Fibroblast of the conjunctiva (primary cell): ENCODE data around the gene SGCG.
A peak's percentile ranks its signal among the peaks of the same experiment; 100 is the strongest.
"Not testable (repeated sequence)": the region's sequence is repeated elsewhere in the genome, so short reads cannot be mapped to it uniquely, and the experiment has no call there.

ENCODE experiments used
- DNase-seq: peaks from one replicate; pipeline ENCODE4 v3.0.0-alpha.2; 2010; ENCODE audit warnings: low read depth

SGCG gene

GRCh38 chr13:23180711-23181110 lies at the start of gene SGCG:
Gene SGCG (plus strand): TSS chr13:23180979. CDS start chr13:23203695, 22,716 bp downstream.
- peak; percentile 30 for DNase-seq

GRCh38 chr13:23134542-23134941 lies 46.2 kb upstream of the SGCG start:
- no peak for DNase-seq

GRCh38 chr13:23140492-23140891 lies 40.3 kb upstream of the SGCG start:
- no peak for DNase-seq

GRCh38 chr13:23141964-23142363 lies 38.8 kb upstream of the SGCG start:
- no peak for DNase-seq

- not testable (repeated sequence) for DNase-seq
Observed at GRCh38 chr13:23142607-23143006, 38.2 kb upstream of the SGCG start.

GRCh38 chr13:23144431-23144830 lies 36.3 kb upstream of the SGCG start:
- no peak for DNase-seq

- DNase-seq, result no peak
Observed at GRCh38 chr13:23146006-23146405, 34.8 kb upstream of the SGCG start.

- no peak for DNase-seq
Observed at GRCh38 chr13:23146811-23147625, 33.8 kb upstream of the SGCG start.

GRCh38 chr13:23147827-23148226 lies 33.0 kb upstream of the SGCG start:
- no peak for DNase-seq

GRCh38 chr13:23157781-23158180 lies 23.0 kb upstream of the SGCG start:
- DNase-seq, result no peak

- peak; percentile 13 for DNase-seq
Observed at GRCh38 chr13:23159205-23159759, 21.5 kb upstream of the SGCG start.

- DNase-seq, result no peak
Observed at GRCh38 chr13:23159760-23160637, 20.8 kb upstream of the SGCG start.

- DNase-seq, result peak; percentile 69
Observed at GRCh38 chr13:23160638-23161480, 19.9 kb upstream of the SGCG start.

- no peak for DNase-seq
Observed at GRCh38 chr13:23161481-23161825, 19.3 kb upstream of the SGCG start.

GRCh38 chr13:23175920-23176319 lies 4.9 kb upstream of the SGCG start:
- no peak for DNase-seq

GRCh38 chr13:23182142-23182541 lies 1.4 kb downstream of the SGCG start:
- no peak for DNase-seq

- DNase-seq, result no peak
Observed at GRCh38 chr13:23183292-23183691, 2.5 kb downstream of the SGCG start.

GRCh38 chr13:23185542-23185941 lies 4.8 kb downstream of the SGCG start:
- no peak for DNase-seq

- no peak for DNase-seq
Observed at GRCh38 chr13:23201870-23202269, 21.1 kb downstream of the SGCG start.

GRCh38 chr13:23202383-23202782 lies 21.6 kb downstream of the SGCG start:
- no peak for DNase-seq

GRCh38 chr13:23203516-23203915 lies 22.7 kb downstream of the SGCG start:
- DNase-seq, result no peak

- no peak for DNase-seq
Observed at GRCh38 chr13:23205807-23206206, 25.0 kb downstream of the SGCG start.
